Neutrophil (primary cell): ENCODE data around the gene CLEC4D.
"Not testable (repeated sequence)": the region's sequence is repeated elsewhere in the genome, so short reads cannot be mapped to it uniquely, and the experiment has no call there.

Experiments used
- H3K27ac ChIP-seq: fragments of 200-600 bp; sonication (generic); 2 replicates; pipeline ENCODE4 v1.5.1; 2016; ENCODE audit warnings: mild to moderate bottlenecking, moderate library complexity
- H3K27me3 ChIP-seq: fragments of 200-600 bp; sonication (generic); 2 replicates; pipeline ENCODE4 v1.6.0; 2016; ENCODE audit warnings: mild to moderate bottlenecking
- H3K36me3 ChIP-seq: fragments of 200-600 bp; sonication (generic); 2 replicates; pipeline ENCODE4 v1.5.1; 2017
- H3K4me1 ChIP-seq, 2 experiments: fragments of 200-600 bp in 1 of 2; sonication (generic) in 1 of 2; 1 replicate in 1 of 2; 2 replicates in 1 of 2; pipeline versions ENCODE4 v1.5.1 to v1.6.1; 2013 to 2016; ENCODE audit warnings: low read depth in 1 of 2, low read length in 1 of 2, mild to moderate bottlenecking in 1 of 2, moderate library complexity in 1 of 2; ENCODE audit not compliant: control insufficient read depth in 1 of 2, insufficient read depth in 1 of 2
- H3K4me3 ChIP-seq, 2 experiments: fragments of 200-600 bp in 1 of 2; sonication (generic) in 1 of 2; 1 replicate in 1 of 2; 2 replicates in 1 of 2; pipeline ENCODE4 v1.5.1; 2013 to 2016; ENCODE audit warnings: low read depth in 1 of 2, low read length in 1 of 2, mild to moderate bottlenecking in 1 of 2, moderate library complexity in 1 of 2
- H3K9me3 ChIP-seq: fragments of 200-600 bp; sonication (generic); 2 replicates; pipeline ENCODE4 v1.5.1; 2016
- CTCF ChIP-seq: fragments of 200-600 bp; sonication (generic); IDR thresholded peaks from 2 replicates; pipeline ENCODE4 v1.5.1; 2016; ENCODE audit warnings: antibody characterized with exemption

CLEC4D gene

GRCh38 chr12:8559676-8560075, 46.4 kb downstream of the CLEC4D start:
- Histone ChIP-seq H3K36me3 (peaks cover 10% of the 10 kb centered on the region), H3K4me3 (no peak overlapping the region), H3K27ac (no peak overlapping the region), H3K4me1 (peaks cover 10 to 18% of the 10 kb centered on the region in 2 experiments), H3K27me3 (no peaks in the 10 kb centered on the region), H3K9me3 (no peaks in the 10 kb centered on the region)
- no peak for TF ChIP-seq CTCF

- no peak overlapping the region for H3K4me3 ChIP-seq
- H3K27me3 ChIP-seq: no peaks in the 10 kb centered on the region
- no peaks in the 10 kb centered on the region for H3K9me3 ChIP-seq
- TF ChIP-seq CTCF: no peak
- H3K27ac ChIP-seq: no peak overlapping the region
- peaks cover 10% of the 10 kb centered on the region for H3K36me3 ChIP-seq
- H3K4me1 ChIP-seq: peaks cover 23 to 31% of the 10 kb centered on the region in 2 experiments
These were observed 47.7 kb downstream of the CLEC4D start for GRCh38 chr12:8561011-8561410.

- Histone ChIP-seq H3K9me3 (no peaks in the 10 kb centered on the region), H3K36me3 (peaks cover 10% of the 10 kb centered on the region), H3K27ac (no peak overlapping the region), H3K4me3 (no peak overlapping the region), H3K4me1 (peaks cover 36 to 42% of the 10 kb centered on the region in 2 experiments), H3K27me3 (no peaks in the 10 kb centered on the region)
- TF ChIP-seq CTCF: peak; percentile 47
These were observed 49.0 kb downstream of the CLEC4D start for GRCh38 chr12:8562310-8562709.

GRCh38 chr12:8563356-8563755, 50.1 kb downstream of the CLEC4D start:
- no peak for TF ChIP-seq CTCF
- Histone ChIP-seq H3K27ac (peak overlapping the region; percentile 99), H3K27me3 (no peaks in the 10 kb centered on the region), H3K36me3 (peaks cover 10% of the 10 kb centered on the region), H3K4me3 (no peak overlapping the region), H3K4me1 (peaks cover 47 to 53% of the 10 kb centered on the region in 2 experiments), H3K9me3 (no peaks in the 10 kb centered on the region)

GRCh38 chr12:8564656-8565055, 51.4 kb downstream of the CLEC4D start:
- peak overlapping the region; percentile 68 to 75 for H3K4me3 ChIP-seq
- peak overlapping the region; percentile 99 for H3K27ac ChIP-seq
- H3K36me3 ChIP-seq: peaks cover 1% of the 10 kb centered on the region
- peaks cover 49 to 61% of the 10 kb centered on the region in 2 experiments for H3K4me1 ChIP-seq
- no peak for TF ChIP-seq CTCF
- no peaks in the 10 kb centered on the region for H3K27me3 ChIP-seq
- no peaks in the 10 kb centered on the region for H3K9me3 ChIP-seq

- not testable (repeated sequence) for H3K27me3 ChIP-seq, H3K9me3 ChIP-seq, H3K36me3 ChIP-seq
- H3K4me3 ChIP-seq: peak overlapping the region; percentile 68 to 75
- H3K4me1 ChIP-seq: peaks cover 49 to 61% of the 10 kb centered on the region in 2 experiments
- H3K27ac ChIP-seq: peak overlapping the region; percentile 99
- peak; percentile 8 for TF ChIP-seq CTCF
These were observed 52.7 kb downstream of the CLEC4D start for GRCh38 chr12:8566052-8566451.
